ENCODE results near the gene SCN3A.

Gene SCN3A

GRCh38 chr2:165203689-165204559 is at the start of gene SCN3A:
Gene SCN3A, minus strand, starts transcription at chr2:165204050. Its CDS starts 27,656 bp downstream, at chr2:165176394.
- no peak for DNase-seq (ENCODE audit: low read depth, low spot score)

GRCh38 chr2:165253178-165253577 is 49.3 kb upstream of the SCN3A start:
- no peak for DNase-seq (ENCODE audit: low read depth, low spot score)

GRCh38 chr2:165251366-165251765 is 47.5 kb upstream of the SCN3A start:
- DNase-seq (ENCODE audit: low read depth, low spot score) = no peak

GRCh38 chr2:165248238-165248637 is 44.4 kb upstream of the SCN3A start:
- DNase-seq (ENCODE audit: low read depth, low spot score) = no peak

GRCh38 chr2:165245081-165245793 is 41.4 kb upstream of the SCN3A start:
- DNase-seq (ENCODE audit: low read depth, low spot score) = no peak

GRCh38 chr2:165240916-165241315 is 37.1 kb upstream of the SCN3A start:
- DNase-seq (ENCODE audit: low read depth, low spot score) = no peak

- no peak for DNase-seq (ENCODE audit: low read depth, low spot score)
Observed at GRCh38 chr2:165239856-165240515, 36.1 kb upstream of the SCN3A start.

GRCh38 chr2:165239230-165239629 is 35.4 kb upstream of the SCN3A start, which contains the start of gene SCN2A:
Gene SCN2A, plus strand, starts transcription at chr2:165239414. Its CDS starts 56,410 bp downstream, at chr2:165295824.
- peak; percentile 5 for DNase-seq (ENCODE audit: low read depth, low spot score)

- DNase-seq (ENCODE audit: low read depth, low spot score) = no peak
Observed at GRCh38 chr2:165238295-165238694, 34.4 kb upstream of the SCN3A start.

GRCh38 chr2:165237056-165237455 is 33.2 kb upstream of the SCN3A start:
- DNase-seq (ENCODE audit: low read depth, low spot score) = no peak

- DNase-seq (ENCODE audit: low read depth, low spot score) = no peak
Observed at GRCh38 chr2:165227571-165227970, 23.7 kb upstream of the SCN3A start.

GRCh38 chr2:165224941-165225340 is 21.1 kb upstream of the SCN3A start:
- no peak for DNase-seq (ENCODE audit: low read depth, low spot score)

GRCh38 chr2:165219481-165219880 is 15.6 kb upstream of the SCN3A start:
- DNase-seq (ENCODE audit: low read depth, low spot score) = no peak

- DNase-seq (ENCODE audit: low read depth, low spot score) = no peak
Observed at GRCh38 chr2:165214093-165214492, 10.2 kb upstream of the SCN3A start.

GRCh38 chr2:165208094-165208493 is 4.2 kb upstream of the SCN3A start:
- no peak for DNase-seq (ENCODE audit: low read depth, low spot score)

- no peak for DNase-seq (ENCODE audit: low read depth, low spot score)
Observed at GRCh38 chr2:165205865-165206264, 2.0 kb upstream of the SCN3A start.

- no peak for DNase-seq (ENCODE audit: low read depth, low spot score)
Observed at GRCh38 chr2:165202239-165202638, 1.6 kb downstream of the SCN3A start.

- DNase-seq (ENCODE audit: low read depth, low spot score) = no peak
Observed at GRCh38 chr2:165198181-165198580, 5.7 kb downstream of the SCN3A start.

- DNase-seq (ENCODE audit: low read depth, low spot score) = no peak
Observed at GRCh38 chr2:165197346-165197745, 6.5 kb downstream of the SCN3A start.

GRCh38 chr2:165196411-165196810 is 7.4 kb downstream of the SCN3A start:
- no peak for DNase-seq (ENCODE audit: low read depth, low spot score)

GRCh38 chr2:165193178-165193777 is 10.6 kb downstream of the SCN3A start:
- DNase-seq (ENCODE audit: low read depth, low spot score) = no peak

- no peak for DNase-seq (ENCODE audit: low read depth, low spot score)
Observed at GRCh38 chr2:165192729-165193128, 11.1 kb downstream of the SCN3A start.

Measured in iPS DF 19.7 (cell line).